ENCODE data around the gene GFRA1.
"Not testable (repeated sequence)": the region's sequence is repeated elsewhere in the genome, so short reads cannot be mapped to it uniquely, and the experiment has no call there.

Gene GFRA1

GRCh38 chr10:116171505-116171904, 101.5 kb downstream of the GFRA1 start:
- in situ Hi-C loops (cut with MboI; ENCODE audit: low sequenced_read_pairs, unreplicated experiment) = no loop called here
- TF ChIP-seq, protein P1, sequence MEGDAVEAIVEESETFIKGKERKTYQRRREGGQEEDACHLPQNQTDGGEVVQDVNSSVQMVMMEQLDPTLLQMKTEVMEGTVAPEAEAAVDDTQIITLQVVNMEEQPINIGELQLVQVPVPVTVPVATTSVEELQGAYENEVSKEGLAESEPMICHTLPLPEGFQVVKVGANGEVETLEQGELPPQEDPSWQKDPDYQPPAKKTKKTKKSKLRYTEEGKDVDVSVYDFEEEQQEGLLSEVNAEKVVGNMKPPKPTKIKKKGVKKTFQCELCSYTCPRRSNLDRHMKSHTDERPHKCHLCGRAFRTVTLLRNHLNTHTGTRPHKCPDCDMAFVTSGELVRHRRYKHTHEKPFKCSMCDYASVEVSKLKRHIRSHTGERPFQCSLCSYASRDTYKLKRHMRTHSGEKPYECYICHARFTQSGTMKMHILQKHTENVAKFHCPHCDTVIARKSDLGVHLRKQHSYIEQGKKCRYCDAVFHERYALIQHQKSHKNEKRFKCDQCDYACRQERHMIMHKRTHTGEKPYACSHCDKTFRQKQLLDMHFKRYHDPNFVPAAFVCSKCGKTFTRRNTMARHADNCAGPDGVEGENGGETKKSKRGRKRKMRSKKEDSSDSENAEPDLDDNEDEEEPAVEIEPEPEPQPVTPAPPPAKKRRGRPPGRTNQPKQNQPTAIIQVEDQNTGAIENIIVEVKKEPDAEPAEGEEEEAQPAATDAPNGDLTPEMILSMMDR (IDR thresholded peaks at IDR 0.05; ENCODE audit: borderline replicate concordance, control extremely low read depth, extremely low read depth, insufficient read depth, missing control alignments) = no peak
- no peak for DNase-seq (ENCODE audit: low spot score)

DNA sequence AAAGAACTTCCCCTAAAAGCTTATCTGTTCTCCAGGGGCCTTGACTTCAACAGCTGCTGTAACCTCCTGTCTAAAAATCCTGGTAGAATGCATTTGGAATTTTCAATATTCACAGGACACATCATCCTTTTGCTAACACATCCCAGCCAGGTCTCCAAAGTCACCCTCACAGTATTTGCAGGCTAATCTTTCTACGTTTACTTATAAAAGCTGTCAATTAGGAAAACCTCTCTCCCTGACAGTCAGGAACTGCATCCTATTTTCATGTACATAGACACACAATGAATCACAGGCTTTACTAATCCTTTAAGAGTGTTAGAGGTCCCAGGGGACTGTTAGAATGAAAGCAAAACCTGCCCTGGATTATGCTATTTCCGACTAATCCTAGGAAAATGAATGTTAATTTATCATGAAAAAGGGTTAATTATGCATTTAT, 102.2 kb downstream of the GFRA1 start:
- TF ChIP-seq, protein P1 (IDR thresholded peaks at IDR 0.05; ENCODE audit: borderline replicate concordance, control extremely low read depth, extremely low read depth, insufficient read depth, missing control alignments) = no peak
- in situ Hi-C loops (cut with MboI; ENCODE audit: low sequenced_read_pairs, unreplicated experiment) = no loop called here

GRCh38 chr10:116169782-116170445, 103.1 kb downstream of the GFRA1 start:
- TF ChIP-seq, protein P1 (IDR thresholded peaks at IDR 0.05; ENCODE audit: borderline replicate concordance, control extremely low read depth, extremely low read depth, insufficient read depth, missing control alignments) = no peak
- no peak for DNase-seq (ENCODE audit: low spot score)
- in situ Hi-C loops (cut with MboI; ENCODE audit: low sequenced_read_pairs, unreplicated experiment) = no loop called here

More for the DNA sequence above, 102.2 kb downstream of the GFRA1 start:
- DNase-seq (ENCODE audit: low spot score) = no peak

- TF ChIP-seq, protein P1 (IDR thresholded peaks at IDR 0.05; ENCODE audit: borderline replicate concordance, control extremely low read depth, extremely low read depth, insufficient read depth, missing control alignments) = no peak
- in situ Hi-C loops (cut with MboI; ENCODE audit: low sequenced_read_pairs, unreplicated experiment) = no loop called here
- no peak for DNase-seq (ENCODE audit: low spot score)
Observed at GRCh38 chr10:116168745-116169144, 104.3 kb downstream of the GFRA1 start.

DNA sequence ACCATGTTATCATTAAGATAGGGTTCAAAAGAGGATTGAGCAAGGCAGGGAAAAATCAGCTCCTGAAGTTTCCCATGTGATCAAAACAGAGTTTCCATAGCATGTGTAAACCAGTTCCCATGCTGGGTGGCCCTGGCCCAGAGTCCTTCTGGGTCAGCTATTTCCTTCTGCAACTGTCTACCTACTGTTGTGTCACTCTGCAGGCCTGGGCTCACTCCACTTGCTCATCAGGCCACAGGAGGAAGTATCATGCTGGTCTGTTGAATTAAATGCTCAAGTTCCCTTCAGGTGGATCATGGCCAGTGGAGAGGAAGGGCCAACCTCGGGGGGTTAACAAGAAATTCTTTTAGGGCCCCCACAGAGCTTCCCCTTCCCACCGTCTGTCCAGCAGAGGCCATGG, 104.7 kb downstream of the GFRA1 start:
- in situ Hi-C loops (cut with MboI; ENCODE audit: low sequenced_read_pairs, unreplicated experiment) = no loop called here

GRCh38 chr10:116165941-116166340, 107.1 kb downstream of the GFRA1 start:
- in situ Hi-C loops (cut with MboI; ENCODE audit: low sequenced_read_pairs, unreplicated experiment) = not testable (repeated sequence)

More for the DNA sequence above, 104.7 kb downstream of the GFRA1 start:
- TF ChIP-seq, protein P1 (IDR thresholded peaks at IDR 0.05; ENCODE audit: borderline replicate concordance, control extremely low read depth, extremely low read depth, insufficient read depth, missing control alignments) = no peak
- DNase-seq (ENCODE audit: low spot score) = no peak

GRCh38 chr10:116164291-116164690, 108.7 kb downstream of the GFRA1 start:
- in situ Hi-C loops (cut with MboI; ENCODE audit: low sequenced_read_pairs, unreplicated experiment) = no loop called here

More at GRCh38 chr10:116165941-116166340, 107.1 kb downstream of the GFRA1 start:
- not testable (repeated sequence) for DNase-seq (ENCODE audit: low spot score)

More at GRCh38 chr10:116164291-116164690, 108.7 kb downstream of the GFRA1 start:
- DNase-seq (ENCODE audit: low spot score) = no peak
- TF ChIP-seq, protein P1 (IDR thresholded peaks at IDR 0.05; ENCODE audit: borderline replicate concordance, control extremely low read depth, extremely low read depth, insufficient read depth, missing control alignments) = no peak

All from GM13976 (cell line).